ENCODE results near the gene PHLDB1.

DNA sequence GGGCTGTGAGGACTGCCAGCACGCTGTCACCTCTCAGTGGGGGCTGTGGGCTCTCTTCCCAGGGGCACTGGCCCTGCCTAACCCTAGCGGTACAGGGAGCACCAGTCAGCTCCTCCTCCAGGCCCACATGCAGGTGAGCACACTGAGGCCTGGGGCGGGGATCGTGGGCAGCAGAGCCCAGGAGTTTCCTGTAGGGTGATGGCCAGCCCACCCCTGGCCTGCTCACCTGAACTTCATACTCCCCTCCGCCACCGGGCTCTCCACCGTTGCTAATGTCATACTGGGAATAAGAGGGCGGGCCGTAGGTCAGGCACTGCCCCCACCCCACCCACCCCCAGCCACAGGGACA, 82.1 kb downstream of the PHLDB1 start:
- TF ChIP-seq CTCF (conservative IDR thresholded peaks at IDR 0.05; ENCODE audit: low read depth, low read length) (no peak), EZH2 (IDR thresholded peaks at IDR 0.05; ENCODE audit: borderline replicate concordance, low read depth, low read length, poor library complexity, severe bottlenecking) (no peak)

Measured in A673 (cell line).